NT2/D1 (cell line): Measurements from ENCODE around the gene PGM1.

ENCODE experiments used
- SUZ12 ChIP-seq: IDR thresholded peaks from 2 replicates; pipeline ENCODE4 v1.6.1; 2011; ENCODE audit not compliant: insufficient read length, insufficient read depth; ENCODE audit errors: extremely low read depth
- YY1 ChIP-seq: IDR thresholded peaks from 2 replicates; pipeline ENCODE4 v1.6.1; 2011; ENCODE audit not compliant: insufficient read length, insufficient read depth

- no peak for TF ChIP-seq YY1
- no peak for TF ChIP-seq SUZ12
Observed at GRCh38 chr1:63664742-63665141, 71.5 kb downstream of the PGM1 start.
